GM21529 (cell line): ENCODE results near the gene SPTSSB.
A peak's percentile ranks its signal among the peaks of the same experiment; 100 is the strongest.

ENCODE experiments used
- ATAC-seq: cut with Tn5 transposase; IDR thresholded peaks from one replicate; pipeline ENCODE4 v1.9.1; 2021; ENCODE audit not compliant: unreplicated experiment

The SPTSSB gene

DNA sequence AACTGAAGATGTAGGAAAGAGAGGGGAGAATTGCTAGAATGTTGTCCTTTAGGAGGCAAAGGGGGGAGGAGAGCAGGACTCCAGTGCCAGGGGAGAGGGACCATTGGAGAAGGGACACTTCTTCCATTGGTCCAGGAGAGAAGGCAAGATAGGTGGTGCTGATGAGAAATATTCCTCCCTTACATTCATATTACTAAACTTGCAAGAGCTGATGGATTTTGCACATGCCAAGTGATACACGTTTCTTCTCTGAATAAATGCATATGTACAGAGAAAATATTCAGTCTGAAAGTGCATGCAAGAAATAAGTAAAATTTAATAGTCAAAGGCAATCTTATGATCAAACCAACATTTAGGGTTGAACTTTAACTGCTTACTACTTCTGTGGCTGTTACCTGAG, 21.5 kb upstream of the SPTSSB start:
- no peak for ATAC-seq

GRCh38 chr3:161390200-161390599, 18.9 kb upstream of the SPTSSB start:
- no peak for ATAC-seq

DNA sequence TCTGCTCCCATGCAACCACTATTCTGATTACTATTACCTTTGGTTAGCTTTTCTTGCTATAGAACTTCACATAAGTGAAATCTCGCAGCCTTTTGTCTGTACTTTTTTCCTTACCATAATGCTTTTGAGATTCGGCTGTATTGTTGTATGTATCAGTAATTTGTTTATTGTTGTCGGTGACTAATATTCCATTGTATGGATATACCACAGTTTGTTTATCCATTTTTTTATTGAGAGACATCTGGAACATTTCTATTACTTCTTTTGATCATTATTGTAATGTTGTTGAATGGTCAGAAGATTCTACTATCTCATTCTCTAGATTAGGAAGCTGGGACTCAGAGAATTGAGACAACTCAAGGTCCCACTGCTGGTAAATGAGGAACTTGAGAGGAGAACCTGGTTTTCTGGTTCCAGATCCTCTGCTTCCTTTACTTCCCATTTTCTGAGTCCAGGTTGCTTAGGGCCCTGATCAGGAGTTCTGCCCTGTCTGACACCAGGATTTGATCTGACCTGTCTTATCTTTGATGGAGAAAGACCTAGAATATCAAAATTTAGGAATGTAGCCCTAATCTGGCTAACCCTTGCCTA, 18.2 kb upstream of the SPTSSB start:
- no peak for ATAC-seq

GRCh38 chr3:161388855-161389254, 17.5 kb upstream of the SPTSSB start:
- ATAC-seq = peak; percentile 55

DNA sequence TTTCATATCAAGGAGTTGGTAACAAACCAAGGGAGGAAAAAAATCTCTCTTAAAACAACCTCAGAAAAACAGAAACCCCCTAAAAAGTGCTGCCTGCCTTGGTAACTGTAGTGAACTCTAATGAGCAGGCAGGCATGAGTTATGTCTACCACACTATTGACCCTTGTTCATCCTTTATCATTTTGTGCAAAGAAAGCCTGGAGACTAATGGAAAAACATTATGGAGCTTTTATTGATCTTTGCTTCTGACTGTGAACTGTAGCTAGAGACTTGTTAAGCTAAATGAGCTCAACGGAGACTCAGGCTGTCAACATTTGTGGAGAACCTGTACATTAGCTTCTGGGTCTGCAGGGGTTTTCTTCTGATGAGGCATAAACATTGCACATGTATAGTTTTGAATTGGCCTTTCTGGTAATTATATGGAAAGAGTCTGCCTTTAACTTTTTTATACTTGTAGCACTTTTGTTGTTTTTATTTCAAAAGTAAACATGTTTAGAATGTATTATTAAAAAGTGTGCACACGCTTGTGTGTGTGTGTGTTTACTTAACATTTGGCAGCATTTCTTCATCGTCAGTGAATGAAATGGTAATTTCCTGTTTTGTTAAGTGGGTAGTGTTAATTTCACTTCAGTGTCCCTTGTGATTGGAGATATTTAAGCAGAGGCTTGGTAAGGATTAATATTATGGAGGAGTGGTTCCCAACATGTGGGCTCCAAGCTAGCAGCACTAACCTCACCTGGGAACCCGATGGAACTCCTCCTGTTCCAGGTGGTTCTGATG, 15.9 kb upstream of the SPTSSB start:
- ATAC-seq = no peak

DNA sequence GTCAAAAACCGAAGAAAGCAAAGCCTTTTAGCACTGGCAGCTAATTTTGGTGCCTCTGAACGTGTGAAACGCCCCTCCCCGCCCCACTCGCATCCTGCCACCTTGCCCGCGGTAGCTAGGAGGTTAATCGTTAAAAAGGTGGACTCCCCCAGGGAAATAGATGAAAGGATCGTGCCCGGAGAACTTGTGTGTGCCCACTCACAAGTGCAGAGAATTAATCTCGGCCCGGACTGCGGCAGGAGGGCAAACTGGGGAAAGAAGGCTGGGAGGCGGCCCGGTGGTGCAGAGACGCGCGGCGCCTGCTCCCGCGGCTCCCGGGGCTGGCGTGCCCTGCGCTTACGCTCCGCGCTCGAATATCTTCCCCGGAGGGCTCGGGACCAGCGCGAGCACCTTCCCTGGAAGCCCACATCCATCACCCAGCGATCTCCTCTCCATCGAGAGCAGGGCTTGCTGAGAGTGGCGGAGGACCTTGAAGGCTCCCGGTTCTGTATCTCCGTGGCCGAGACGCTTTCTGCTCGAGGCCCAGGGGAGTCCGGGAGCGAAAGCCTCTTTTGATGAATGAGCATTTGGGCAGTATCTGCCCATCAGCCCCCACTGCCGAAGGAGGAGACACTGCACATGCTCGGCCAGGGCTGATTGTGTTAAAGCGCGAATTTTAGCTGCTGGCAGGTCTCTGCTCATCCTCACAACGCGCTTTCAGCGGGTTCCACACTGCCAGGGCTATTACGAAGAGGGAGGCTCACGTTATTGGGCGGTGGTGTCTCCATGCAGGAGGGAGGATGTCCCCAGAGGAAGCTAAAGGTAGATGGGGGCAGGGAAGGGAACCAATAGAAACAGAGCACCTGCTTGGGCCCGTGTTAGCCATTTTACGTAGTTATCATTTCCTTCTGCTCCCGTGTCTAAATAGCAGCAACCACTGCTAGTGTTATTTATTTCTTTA, 1.3 kb upstream of the SPTSSB start:
- peak; percentile 48 for ATAC-seq

DNA sequence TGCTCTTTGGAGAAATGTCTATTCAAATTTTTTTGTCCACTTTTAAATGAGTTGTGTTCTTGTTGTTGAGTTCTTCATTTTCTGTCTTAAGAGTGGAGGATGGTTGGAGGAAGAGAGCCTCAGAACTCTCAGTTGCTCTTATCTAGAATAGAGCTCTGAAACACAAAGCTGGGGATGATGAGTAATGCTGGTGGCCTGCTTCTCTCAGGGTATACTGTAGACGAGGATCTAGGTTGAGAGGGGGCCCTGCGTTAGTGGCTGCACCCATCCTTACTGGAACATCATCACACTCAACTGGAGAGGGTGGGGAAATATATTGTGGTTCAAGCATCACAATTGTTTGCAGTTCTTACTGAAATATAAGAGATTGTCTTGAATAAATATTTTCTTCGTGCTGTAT, 1.8 kb downstream of the SPTSSB start:
- no peak for ATAC-seq

GRCh38 chr3:161366094-161366493, 5.2 kb downstream of the SPTSSB start:
- no peak for ATAC-seq

- no peak for ATAC-seq
These were observed 12.8 kb downstream of the SPTSSB start for GRCh38 chr3:161358488-161358887.

GRCh38 chr3:161356287-161356686, 15.0 kb downstream of the SPTSSB start:
- no peak for ATAC-seq

DNA sequence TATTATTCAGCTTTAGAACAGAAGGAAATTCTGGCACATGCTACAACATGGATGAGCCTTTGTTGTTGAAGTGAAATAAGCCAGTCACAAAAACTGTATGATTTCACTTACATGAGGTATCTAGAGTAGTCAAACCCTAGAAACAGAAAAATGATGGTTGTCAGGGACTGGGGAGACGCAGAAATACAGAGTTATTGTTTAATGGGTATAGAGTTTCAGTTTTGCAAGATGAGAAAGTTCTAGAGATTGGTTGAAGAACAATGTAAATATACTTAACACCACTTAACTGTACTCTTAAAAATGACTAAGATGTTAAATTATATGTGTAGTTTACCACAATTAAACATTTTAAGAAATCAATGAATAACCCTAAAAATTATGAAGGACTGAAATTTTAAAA, 15.8 kb downstream of the SPTSSB start:
- no peak for ATAC-seq

GRCh38 chr3:161354554-161354953, 16.8 kb downstream of the SPTSSB start:
- no peak for ATAC-seq

- ATAC-seq = no peak
These were observed 20.0 kb downstream of the SPTSSB start for GRCh38 chr3:161351330-161351729.

GRCh38 chr3:161350916-161351315, 20.4 kb downstream of the SPTSSB start:
- no peak for ATAC-seq

DNA sequence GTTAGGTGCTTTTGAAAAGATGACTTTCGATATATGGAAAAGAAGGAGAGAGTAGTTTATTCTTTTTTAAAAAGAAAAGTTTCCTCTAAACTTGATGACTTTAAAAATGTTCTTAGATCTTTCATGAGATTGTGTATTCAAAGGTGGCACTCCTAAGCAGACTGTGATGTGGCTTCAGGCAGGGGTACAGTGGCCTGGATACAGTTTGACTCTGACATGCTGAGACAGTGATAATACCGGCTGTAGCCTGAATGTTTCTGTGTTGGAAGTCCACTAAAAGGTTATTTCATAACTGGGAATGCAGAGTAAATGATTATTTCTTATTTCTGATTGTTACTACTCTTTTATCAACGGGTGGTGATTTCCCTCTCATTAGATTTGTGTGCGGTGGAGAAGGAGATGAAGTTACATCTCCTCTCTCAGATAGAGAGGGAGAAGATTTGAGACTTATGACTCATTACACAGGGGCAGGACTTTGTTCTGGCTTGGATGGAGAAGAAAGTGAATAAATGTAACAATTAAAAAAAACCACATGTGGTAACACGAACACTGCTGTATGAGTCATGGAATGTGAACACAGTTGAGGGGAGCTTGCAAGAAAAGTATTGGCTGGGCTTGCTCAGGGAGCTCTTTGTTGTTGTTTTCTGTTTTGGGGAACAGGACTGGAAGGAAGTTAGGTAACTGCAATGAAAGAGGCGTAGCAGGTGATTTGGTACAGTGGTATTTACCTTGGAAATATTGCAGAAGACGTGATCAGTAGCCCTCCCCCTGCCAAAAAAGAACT, 21.6 kb downstream of the SPTSSB start:
- peak; percentile 57 for ATAC-seq

DNA sequence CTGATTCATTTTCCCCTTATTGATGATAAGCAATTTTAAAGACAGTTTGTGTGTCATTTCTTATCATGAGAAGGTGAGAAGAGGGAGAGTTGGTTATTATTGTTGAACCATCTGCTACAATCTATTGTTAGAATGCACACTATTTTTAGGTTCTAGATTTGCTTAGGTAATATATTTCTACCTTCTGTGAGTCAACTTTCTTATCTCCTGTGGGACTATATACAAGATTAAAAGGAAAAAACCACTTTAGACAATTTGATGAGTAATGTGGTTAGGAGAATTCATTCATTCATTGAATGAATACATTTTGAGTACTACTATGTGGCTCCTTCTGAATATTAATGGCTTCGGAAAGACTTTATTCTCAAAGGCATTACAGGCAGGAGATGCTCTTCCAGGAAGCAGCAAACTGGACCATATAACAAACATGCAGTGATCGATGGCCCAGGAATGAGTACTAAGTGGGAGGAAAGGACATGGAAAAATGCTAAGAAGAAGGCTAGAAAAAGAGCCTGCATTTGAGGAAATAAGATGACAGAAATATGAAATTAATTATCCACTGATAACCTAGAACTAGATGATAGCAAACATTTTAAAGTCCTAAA, 22.4 kb downstream of the SPTSSB start:
- peak; percentile 46 for ATAC-seq

DNA sequence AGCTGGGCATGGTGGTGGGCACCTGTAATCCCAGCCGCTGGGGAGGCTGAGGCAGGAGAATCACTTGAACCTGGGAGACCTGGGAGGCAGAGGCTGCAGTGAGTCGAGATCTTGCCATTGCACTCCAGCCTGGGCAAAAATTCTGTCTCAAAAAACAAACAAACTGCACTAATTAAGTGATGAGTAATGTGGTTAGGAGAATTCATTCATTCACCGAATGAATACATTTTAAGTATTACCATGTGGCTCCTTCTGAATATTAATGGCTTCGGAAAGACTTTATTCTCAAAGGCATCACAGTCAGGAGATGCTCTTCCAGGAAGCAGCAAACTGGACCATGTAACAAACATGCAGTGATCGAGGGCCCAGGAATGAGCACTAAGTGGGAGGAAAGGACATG, 23.6 kb downstream of the SPTSSB start:
- ATAC-seq = no peak

- no peak for ATAC-seq
These were observed 26.3 kb downstream of the SPTSSB start for GRCh38 chr3:161345023-161345422.

DNA sequence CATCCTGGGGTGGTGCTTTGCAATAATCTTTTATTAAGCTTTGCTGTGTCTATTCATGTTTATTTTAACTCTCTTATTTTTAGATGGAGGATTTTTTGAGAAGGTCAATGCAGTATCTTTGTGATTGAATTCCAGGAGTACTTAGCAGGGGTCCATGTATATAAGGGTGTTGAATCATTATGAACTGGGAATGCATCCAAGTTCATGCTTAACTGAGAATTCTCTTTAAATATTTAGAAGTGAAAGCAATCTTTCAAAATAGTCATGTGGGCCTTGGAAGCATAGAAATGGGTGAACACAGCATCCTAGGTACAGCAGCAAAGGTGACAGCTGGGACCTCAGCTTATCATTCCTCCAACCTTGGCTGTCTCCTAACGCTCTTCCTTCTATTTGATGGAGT, 27.3 kb downstream of the SPTSSB start:
- ATAC-seq = no peak

- ATAC-seq = no peak
These were observed 27.8 kb downstream of the SPTSSB start for GRCh38 chr3:161343540-161343939.

- ATAC-seq = no peak
These were observed 28.7 kb downstream of the SPTSSB start for GRCh38 chr3:161342629-161343028.
